Measurements from ENCODE around the gene CAMKK1. TPM values are rescaled to one million over a fixed set of nuclear protein-coding genes. Genes with fewer than 3 reads are reported as not detected.

The CAMKK1 gene
- total RNA-seq, 4 donors from 2014 or later, result 3.3 to 9.5 (median 3.8) TPM

DNA sequence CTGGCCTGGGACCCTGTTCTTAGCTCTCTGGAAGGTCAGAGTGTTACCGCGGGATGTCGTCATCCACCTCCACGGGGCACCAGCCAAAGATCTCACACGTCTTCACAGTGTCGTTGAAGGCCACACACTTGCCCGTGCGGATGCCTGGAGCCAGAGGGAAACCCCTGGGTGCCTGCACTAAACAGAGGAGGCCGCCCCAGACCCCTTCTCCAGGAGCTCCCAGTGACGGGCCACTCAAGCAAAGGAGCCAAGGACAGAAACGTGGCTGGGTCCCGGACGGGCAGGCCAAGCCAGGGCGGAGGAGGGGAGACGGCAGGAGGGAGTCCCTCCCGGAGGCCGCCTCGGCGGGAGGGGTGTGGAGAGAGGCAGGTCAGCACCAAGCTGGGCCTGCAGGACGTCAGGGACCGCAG, 11.0 kb upstream of the CAMKK1 start:
- 42 to 55% methylated on average over 2 to 6 of the region's 21 CpGs for WGBS, 2 donors
- no peaks in the 10 kb centered on the region for H3K36me3 ChIP-seq

DNA sequence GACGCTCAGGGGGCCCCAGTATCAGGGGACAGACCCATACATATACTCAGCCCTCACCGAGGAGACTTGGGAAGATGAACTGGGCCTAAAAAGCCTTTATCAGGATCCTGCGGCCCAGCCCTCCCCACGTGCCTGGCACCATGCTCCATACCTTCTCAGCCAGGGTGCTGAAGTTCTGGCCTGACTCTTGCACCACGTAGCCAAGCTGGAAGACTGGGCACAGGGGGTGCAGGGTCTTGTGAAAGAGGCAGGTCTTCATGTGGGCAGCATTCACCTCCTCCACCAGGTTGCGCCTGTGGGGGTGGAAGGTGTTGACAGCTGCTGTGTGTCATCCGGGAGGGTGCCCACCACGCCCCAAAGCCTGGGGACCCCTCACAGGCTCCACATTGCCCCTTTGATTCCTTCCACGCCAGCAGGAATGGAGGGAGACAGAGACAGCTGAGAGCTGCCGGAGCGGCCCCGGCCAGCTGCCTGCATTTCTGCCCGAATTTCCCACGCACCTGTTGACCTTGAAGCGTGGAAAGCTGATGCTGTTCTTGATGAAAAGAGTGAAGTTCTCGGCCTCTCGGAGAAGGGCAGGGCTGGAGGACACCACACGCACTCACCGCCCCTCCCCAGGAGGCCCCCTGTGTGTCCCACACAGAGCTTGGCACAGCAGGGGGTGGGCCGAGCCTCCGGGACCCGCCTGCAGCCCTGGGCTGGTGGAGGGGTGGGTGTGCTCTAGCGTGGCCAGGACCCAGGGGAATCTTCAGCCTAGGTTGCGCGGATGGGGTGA, 10.4 kb upstream of the CAMKK1 start:
- H3K27me3 ChIP-seq, result no peaks in the 10 kb centered on the region
- H3K4me1 ChIP-seq, result no peaks in the 10 kb centered on the region
- H3K9me3 ChIP-seq, result no peaks in the 10 kb centered on the region
- no peak overlapping the region for H3K27ac ChIP-seq
- WGBS, 2 donors, result 79% methylated on average over 6 of the region's 25 CpGs; no CpG with 5 or more reads in 1 of the 2 donors
- TF ChIP-seq POLR2A (IDR thresholded peaks at IDR 0.05), result no peak
- TF ChIP-seq, protein P1, sequence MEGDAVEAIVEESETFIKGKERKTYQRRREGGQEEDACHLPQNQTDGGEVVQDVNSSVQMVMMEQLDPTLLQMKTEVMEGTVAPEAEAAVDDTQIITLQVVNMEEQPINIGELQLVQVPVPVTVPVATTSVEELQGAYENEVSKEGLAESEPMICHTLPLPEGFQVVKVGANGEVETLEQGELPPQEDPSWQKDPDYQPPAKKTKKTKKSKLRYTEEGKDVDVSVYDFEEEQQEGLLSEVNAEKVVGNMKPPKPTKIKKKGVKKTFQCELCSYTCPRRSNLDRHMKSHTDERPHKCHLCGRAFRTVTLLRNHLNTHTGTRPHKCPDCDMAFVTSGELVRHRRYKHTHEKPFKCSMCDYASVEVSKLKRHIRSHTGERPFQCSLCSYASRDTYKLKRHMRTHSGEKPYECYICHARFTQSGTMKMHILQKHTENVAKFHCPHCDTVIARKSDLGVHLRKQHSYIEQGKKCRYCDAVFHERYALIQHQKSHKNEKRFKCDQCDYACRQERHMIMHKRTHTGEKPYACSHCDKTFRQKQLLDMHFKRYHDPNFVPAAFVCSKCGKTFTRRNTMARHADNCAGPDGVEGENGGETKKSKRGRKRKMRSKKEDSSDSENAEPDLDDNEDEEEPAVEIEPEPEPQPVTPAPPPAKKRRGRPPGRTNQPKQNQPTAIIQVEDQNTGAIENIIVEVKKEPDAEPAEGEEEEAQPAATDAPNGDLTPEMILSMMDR (IDR thresholded peaks at IDR 0.05), result no peak
- intact Hi-C loops (cut with DNase I), result no loop called here
- no peaks in the 10 kb centered on the region for H3K36me3 ChIP-seq
- no peak for DNase-seq
- H3K4me3 ChIP-seq, result no peak overlapping the region

More for the DNA sequence above, 11.0 kb upstream of the CAMKK1 start:
- intact Hi-C loops (cut with DNase I), result no loop called here
- H3K27me3 ChIP-seq, result no peaks in the 10 kb centered on the region
- H3K4me1 ChIP-seq, result no peaks in the 10 kb centered on the region
- no peaks in the 10 kb centered on the region for H3K9me3 ChIP-seq
- TF ChIP-seq POLR2A (IDR thresholded peaks at IDR 0.05), result no peak
- TF ChIP-seq, protein P1 (IDR thresholded peaks at IDR 0.05), result no peak
- DNase-seq, result no peak
- H3K27ac ChIP-seq, result no peak overlapping the region
- no peak overlapping the region for H3K4me3 ChIP-seq

DNA sequence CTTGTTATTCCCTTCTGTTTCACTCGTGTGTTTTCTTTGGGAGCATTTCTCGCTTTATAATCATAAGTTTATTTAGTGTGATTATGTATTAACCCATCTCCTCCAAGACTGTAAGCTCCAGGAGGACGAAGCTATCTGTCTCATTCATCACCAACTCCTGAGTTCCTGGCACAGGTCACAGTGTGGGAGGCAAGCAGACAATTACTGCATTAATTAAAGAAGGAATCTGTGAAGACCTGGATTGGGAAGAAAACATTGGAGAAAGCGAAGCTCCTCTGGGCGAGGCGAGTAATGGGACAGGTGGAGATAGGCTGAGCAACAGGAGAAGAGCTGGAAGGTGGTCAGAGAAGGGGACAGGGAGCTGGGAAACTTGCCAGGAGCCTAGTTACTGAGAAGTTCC, 7.8 kb upstream of the CAMKK1 start:
- Histone ChIP-seq H3K9me3 (no peaks in the 10 kb centered on the region), H3K4me3 (no peak overlapping the region), H3K4me1 (peaks cover 2 to 11% (median 10%) of the 10 kb centered on the region in 3 donors), H3K27me3 (no peaks in the 10 kb centered on the region), H3K36me3 (no peaks in the 10 kb centered on the region), H3K27ac (no peak overlapping the region)
- TF ChIP-seq, protein P1 (IDR thresholded peaks at IDR 0.05), result no peak
- TF ChIP-seq POLR2A (IDR thresholded peaks at IDR 0.05), result no peak
- 38 to 54% methylated on average over 6 of the region's 6 CpGs for WGBS, 2 donors
- intact Hi-C loops (cut with DNase I), result no loop called here
- no peak for DNase-seq

DNA sequence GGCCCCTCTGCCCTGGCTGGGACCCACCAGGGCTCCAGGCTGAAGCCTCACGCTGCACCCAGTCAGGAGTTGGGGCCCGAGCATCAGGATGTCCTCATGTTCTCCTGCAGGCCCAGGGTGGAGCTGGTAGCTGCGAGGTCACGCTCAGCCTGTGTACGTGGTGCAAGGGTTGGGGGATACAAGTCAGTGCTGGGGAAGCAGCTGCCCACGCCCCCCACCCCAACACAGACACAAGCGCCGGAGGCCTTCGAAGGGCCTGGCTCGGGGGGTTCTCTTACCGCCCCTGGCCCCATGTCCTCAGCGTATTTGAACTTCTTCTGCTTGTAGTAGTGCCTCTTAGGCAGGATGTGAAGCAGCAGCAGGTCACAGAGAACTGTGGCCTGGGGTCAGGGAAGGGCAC, 4.9 kb upstream of the CAMKK1 start:
- DNase-seq, result no peak
- no peak for TF ChIP-seq POLR2A (IDR thresholded peaks at IDR 0.05)
- TF ChIP-seq, protein P1 (IDR thresholded peaks at IDR 0.05), result no peak
- Histone ChIP-seq H3K36me3 (no peaks in the 10 kb centered on the region), H3K27me3 (no peaks in the 10 kb centered on the region), H3K4me1 (peaks cover 25 to 37% (median 33%) of the 10 kb centered on the region in 3 donors), H3K4me3 (no peak overlapping the region), H3K27ac (no peak overlapping the region), H3K9me3 (no peaks in the 10 kb centered on the region)
- intact Hi-C loops (cut with DNase I), result no loop called here
- 88 to 100% methylated on average over 5 to 6 of the region's 12 CpGs for WGBS, 2 donors

DNA sequence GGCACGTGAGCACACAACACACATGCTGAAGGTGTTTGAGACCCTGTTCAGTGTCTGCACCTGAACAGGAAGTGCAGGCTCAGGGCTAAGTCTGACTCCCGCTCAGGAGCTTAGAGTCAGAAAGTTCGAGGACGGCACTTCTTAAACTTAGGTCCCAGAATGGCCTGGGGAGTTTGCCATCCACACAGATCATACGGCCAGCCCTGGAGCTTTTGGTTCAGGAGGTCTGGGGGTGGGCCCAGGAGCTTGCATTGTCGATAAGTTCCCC, 4.0 kb upstream of the CAMKK1 start:
- Histone ChIP-seq H3K4me1 (peaks cover 33 to 45% (median 38%) of the 10 kb centered on the region in 3 donors), H3K4me3 (no peak overlapping the region), H3K36me3 (no peaks in the 10 kb centered on the region), H3K27ac (peak overlapping the region in 2 of 4 donors; percentile 47 to 94), H3K9me3 (no peaks in the 10 kb centered on the region), H3K27me3 (no peaks in the 10 kb centered on the region)
- WGBS, 2 donors, result 74 to 84% methylated on average over 5 to 6 of the region's 6 CpGs
- DNase-seq, result no peak
- TF ChIP-seq, protein P1 (IDR thresholded peaks at IDR 0.05), result no peak
- TF ChIP-seq POLR2A (IDR thresholded peaks at IDR 0.05), result no peak
- intact Hi-C loops (cut with DNase I), result no loop called here

Data from esophagus squamous epithelium (tissue), 5 donors.